ENCODE measurements around the gene ADGRE1.

- TF ChIP-seq CTCF (IDR thresholded peaks at IDR 0.05; ENCODE audit: low read depth, low read length, missing input control), result no peak
- no peak for TF ChIP-seq RXRA (IDR thresholded peaks at IDR 0.05)
- no peak for TF ChIP-seq RAD21 (IDR thresholded peaks at IDR 0.05)
- no peak for TF ChIP-seq ZBTB33 (IDR thresholded peaks at IDR 0.05)
- no peak for TF ChIP-seq GABPA (IDR thresholded peaks at IDR 0.05 in 1 of 2, conservative IDR thresholded peaks at IDR 0.05 in 1 of 2)
Measured at GRCh38 chr19:6852001-6852400, 35.4 kb upstream of the ADGRE1 start.
